ENCODE data around the gene PUSL1.

DNA sequence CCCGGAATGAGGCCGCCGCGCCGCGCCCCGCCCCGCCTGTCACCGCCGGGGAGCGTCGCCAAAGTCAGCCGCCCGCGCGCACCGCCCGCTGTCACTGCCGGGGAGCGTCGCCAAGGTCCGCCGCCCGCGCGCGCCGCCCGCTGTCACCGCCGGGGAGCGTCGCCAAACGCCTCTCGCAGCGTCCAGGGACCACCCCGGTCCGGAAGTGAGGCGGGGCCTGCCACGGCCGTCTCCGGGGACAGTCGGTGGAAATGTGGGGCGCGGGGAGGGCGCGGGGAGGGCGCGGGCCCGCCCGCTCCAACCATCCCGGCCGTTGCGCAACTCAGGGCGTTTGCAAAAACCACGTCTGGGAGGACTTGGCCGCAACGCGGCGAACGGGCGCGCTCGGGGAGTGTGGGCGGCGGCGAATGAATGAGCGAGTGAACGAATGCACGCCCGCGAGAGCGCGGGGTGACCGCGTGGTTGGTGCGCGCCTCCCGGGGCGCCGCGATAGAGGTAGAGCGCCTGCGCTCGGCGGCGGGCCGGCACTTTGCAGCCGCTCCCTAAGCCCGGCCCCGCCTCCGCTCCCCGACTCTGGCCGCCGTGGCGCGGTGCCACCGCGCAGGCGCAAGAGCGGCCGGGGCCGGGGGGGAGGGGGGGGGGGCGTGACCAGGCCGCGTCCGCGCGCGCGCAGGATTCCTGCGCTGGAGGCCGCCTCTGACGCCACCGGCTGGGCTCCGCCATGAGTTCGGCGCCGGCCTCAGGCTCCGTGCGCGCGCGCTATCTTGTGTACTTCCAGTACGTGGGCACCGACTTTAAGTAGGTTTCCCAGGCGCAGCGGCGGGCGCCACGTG, at the start of gene PUSL1, which contains the start of gene ACAP3:
- TF ChIP-seq, protein P1, sequence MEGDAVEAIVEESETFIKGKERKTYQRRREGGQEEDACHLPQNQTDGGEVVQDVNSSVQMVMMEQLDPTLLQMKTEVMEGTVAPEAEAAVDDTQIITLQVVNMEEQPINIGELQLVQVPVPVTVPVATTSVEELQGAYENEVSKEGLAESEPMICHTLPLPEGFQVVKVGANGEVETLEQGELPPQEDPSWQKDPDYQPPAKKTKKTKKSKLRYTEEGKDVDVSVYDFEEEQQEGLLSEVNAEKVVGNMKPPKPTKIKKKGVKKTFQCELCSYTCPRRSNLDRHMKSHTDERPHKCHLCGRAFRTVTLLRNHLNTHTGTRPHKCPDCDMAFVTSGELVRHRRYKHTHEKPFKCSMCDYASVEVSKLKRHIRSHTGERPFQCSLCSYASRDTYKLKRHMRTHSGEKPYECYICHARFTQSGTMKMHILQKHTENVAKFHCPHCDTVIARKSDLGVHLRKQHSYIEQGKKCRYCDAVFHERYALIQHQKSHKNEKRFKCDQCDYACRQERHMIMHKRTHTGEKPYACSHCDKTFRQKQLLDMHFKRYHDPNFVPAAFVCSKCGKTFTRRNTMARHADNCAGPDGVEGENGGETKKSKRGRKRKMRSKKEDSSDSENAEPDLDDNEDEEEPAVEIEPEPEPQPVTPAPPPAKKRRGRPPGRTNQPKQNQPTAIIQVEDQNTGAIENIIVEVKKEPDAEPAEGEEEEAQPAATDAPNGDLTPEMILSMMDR (IDR thresholded peaks at IDR 0.05) = peak in 1 of 3 donors; percentile 31
- no peak for TF ChIP-seq POLR2A (IDR thresholded peaks at IDR 0.05)

Measured in lower leg skin (tissue), 3 donors.